ENCODE data around the gene CXXC5.

The CXXC5 gene

DNA sequence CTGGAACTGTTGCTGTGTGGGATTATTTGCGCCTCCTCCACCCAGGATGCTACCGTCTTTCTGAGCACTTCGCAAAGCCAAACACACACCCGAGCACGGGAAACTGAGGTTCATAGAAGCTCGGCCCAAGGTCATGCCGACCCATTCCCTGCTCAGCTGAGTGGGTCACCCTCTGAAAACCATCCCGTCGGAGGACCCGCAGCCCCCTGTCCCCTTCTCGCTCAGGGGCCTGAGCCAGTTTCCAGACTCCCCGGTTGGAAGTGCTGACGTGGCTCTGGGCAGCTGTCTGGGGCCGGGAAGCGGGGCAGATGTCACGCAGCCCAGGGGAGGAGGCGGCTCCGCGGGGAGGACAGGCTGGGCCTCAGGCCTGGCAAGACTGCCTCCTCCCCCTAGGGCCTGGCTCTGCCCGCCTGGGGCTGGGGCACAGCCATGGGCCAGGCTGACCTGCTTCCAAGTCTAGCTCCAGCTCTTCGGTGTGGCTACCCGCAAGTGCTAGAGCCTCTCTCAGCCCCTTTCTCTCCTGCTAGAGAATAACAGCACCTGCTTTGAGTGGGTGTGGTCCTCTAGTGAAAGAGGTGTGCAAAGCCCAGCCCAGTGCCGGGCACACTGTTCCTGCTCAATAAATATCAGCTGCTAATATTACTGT lies 9.9 kb upstream of the CXXC5 start:
- DNase-seq (ENCODE audit: low read depth): no peak

DNA sequence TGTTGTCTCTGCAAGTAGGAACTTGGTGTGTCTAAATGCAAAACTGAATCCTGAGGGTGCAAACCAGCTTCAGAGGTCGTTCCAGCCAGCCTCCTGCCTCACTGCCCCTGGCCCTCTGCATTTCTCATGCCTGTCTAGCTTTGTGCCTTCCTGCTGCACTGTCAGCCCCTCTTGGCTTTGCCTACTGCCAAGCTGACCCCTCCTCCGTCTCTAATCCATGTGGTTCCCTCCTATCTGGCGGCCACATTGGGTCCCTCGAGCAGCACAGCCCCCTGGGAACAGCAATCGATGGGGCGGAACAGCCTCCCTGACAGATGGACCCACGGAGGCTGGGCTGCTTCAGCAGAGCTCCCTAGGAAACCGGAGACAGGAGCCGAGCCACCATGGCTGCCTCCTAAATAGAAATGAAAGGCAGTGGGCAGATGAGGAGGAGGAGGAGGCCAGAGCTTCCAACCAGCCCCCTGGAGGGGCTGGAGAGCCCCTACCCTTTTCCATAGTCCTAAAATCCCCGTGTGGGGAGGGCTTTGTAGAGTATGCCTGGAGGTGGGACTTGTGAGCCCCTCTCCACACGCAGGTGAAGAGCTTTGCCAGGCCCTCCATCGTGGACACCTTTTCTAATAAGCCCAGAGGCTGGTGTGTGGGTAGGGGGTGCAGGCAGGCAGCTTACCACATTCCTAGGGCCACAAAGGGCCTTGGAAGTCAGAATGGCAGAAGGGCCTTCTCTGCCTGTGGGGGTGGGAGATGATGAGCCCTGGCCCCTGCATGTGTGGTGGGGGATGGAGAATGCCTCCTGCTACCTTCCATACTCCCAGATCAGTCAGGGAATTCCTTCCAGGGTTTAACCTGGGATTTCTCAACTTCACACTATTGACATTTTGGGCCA lies 9.2 kb upstream of the CXXC5 start:
- DNase-seq (ENCODE audit: low read depth): no peak

DNA sequence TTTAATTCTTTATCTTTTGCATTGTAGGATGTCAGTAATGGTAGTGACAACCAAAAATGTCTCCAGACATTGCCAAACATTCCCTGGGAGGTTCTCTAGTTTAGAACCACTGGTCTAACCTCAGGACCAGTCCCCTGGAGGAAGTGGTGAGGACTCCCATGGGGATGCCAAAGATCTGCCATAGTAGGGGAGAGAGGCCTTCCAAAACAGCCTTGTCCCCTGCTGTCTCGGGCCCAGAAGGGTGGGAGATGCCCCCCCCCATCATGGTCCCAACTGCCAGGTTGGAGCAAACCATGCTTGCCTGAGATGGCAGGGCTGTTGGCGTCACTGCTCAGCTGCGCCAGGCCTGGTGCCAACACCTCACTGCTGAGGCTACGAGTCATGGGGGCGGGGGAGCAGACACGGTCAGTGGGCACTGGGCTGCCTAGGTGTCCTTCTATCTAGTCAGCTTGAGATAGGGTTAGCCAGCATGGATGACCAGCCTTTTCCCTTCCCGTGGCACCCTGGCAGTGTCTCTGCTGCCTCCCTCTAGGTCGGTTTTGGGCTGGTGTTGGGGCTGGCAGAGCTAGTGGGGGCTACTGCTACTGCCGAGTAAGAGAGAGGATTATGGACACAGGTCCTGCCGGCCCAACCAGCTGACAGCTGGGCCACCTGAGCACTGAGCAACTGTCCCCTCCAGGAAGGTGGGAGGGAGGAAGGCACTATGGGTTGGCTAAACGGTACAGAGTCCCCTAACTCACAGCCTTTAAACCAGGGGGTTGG lies 8.3 kb upstream of the CXXC5 start:
- no peak for DNase-seq (ENCODE audit: low read depth)

DNA sequence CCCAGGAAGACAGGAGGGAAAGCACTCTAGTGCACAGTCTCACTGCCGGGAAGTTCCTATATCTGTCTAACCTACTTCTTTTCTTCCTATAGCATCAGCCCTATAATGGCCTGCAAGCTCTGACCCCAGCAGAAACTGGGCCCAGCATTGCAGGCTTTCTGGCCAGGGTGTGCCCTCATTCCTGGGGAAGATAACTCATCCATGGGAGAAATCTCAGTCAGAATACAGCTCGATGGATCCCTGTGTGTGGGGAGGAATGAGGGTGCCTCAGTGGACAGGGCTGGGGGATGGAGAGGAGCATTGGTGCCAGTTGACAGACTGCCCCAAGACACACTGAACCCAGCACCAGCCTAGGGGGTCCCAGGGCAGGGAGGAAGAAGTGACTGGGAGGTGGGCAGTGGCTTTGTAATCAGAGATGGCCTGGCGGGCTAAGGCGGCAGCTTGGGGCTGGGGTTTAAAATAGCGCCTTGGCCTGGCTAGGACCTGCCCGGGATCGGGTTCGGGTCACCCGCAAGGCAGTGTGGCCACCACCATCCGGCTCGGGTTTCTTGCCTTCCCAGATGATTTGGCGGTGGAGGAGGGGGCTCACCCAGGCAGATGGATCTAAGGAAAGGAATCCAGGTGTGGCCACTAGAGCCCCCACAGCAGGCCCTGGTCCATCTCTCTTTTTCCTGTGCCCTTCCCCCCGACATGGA lies 7.6 kb upstream of the CXXC5 start:
- no peak for DNase-seq (ENCODE audit: low read depth)

DNA sequence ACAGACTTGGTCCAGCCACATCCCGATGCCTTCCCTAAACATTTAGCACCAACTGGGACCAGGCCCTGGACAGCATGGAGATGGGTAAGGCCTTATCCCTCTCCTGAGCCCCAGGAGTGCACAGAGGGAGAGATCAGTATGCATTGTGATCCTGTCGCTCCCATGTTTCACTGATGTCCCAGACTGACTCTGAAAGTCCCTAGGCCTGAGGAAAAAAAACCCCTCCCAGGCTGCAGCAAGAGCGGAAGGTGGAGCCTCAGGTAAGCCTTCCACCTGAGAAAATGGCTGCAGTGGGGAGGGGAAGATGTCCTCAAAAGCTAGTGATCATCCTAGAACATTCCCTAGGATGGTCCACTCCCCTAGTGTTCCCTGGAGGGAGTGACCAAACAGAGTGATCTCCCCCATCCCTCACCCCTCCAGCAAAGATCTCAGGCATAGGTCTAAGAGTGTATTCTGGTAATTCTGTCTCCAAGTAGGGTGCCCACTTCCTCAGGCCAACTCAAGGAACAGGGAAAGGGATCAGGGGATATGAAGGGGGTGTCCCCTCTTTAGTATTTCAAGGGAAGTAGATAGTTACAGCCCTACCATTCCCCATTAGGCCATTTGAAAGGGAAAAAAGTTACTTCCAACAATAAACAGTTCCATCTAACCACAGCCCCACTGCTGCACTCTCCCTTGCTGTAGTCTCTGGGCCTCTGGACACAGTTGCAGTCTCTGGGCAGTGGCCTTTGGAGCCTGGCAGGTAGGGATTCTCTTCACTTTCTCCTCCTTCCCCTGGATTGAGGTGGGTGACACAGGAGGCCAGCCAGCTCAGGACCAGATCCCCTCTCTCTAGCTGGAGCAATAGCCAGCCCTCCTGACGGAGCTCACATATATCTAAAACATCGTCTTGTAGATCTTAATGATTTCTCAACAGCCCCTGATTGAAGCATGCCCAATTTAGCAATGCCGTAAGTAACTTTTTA lies 6.8 kb upstream of the CXXC5 start:
- DNase-seq (ENCODE audit: low read depth): no peak

DNA sequence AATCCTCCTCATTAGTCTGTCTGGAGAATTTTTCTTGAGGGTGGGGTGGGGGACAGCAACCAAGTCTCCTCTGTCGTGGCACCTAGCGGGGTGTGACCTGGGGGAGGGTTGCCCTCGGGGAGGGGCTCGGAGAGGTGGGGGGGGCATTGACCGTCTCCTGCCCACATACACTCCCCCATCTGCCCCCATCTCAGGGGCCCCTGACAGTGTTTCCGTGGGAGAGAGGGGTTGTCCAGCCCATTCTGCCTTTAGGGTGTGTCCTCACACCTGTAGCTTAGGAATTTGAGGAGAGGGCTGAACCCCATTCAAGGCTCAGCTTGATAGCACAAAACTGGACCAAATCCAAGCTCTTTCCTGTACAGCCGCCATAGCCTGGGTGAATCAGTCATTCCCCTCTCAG lies 5.9 kb upstream of the CXXC5 start:
- DNase-seq (ENCODE audit: low read depth): no peak

DNA sequence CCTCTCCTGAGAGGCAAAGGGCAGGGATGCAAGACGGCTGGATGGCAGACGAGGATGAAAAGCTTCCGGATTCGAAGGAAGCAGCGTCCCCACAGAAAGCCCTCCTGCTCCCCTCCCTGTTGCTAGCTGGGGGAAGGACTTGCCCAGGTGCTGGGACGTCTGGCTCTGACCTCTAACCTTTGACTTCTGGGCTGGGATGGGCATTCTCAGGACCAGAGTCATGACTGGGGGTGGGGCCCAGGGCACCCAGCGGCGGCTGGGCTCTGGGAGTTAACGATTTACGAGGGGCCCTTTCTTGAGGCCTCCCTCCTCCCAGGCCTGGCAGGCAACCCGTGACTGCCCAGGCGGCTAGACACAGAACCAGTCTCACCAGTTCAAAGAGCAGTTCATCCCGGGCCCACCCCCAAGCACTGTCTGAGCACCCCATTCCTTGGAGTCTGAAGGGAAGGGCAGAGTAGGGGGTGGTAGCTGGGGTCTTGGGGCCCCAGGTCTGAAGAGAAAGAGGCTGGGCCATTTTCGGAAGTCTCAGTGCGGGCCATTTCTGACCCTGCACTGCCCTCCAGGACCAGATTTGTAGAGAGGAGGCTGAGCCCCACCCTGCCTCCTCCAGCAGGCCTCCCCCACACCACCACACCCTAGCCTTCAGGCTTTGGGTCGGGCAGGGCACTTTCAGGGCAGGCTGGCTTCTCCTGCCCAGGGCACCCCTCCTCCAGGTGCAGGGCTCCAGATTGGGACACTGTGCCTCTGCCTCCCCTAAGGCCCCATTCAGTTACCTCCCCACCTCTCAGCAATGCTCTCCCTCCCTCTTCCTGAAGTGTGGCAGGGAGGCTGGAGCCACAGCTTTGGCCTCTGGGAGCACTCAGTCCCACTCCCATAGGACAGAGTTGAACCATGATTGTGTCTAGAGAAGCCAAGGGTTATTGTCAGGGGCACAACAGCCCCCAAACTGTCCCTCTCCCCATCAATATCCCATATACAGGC lies 5.0 kb upstream of the CXXC5 start:
- no peak for DNase-seq (ENCODE audit: low read depth)

DNA sequence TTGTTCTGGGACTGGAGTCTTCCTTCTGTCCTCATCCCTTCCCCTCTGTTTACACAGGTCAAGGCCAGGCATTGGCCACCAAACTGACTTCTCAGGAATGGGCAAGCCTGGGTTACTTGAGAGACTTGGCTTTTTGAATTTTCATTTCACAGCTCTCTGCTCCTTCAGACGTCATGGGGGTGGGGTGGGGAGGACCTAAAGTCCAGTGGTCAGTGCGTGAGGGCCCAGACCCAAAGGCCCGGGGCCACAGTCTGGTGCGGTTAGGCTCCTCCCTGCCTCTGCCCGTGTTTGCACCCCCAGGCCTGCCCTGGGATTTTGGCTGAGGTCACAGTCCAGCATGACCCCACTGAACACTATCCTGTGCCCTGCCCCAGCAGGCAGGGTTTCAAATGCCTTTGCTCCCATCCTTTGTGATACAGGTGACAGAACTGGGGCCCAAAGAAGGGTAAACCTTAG lies 4.1 kb upstream of the CXXC5 start:
- no peak for DNase-seq (ENCODE audit: low read depth)

DNA sequence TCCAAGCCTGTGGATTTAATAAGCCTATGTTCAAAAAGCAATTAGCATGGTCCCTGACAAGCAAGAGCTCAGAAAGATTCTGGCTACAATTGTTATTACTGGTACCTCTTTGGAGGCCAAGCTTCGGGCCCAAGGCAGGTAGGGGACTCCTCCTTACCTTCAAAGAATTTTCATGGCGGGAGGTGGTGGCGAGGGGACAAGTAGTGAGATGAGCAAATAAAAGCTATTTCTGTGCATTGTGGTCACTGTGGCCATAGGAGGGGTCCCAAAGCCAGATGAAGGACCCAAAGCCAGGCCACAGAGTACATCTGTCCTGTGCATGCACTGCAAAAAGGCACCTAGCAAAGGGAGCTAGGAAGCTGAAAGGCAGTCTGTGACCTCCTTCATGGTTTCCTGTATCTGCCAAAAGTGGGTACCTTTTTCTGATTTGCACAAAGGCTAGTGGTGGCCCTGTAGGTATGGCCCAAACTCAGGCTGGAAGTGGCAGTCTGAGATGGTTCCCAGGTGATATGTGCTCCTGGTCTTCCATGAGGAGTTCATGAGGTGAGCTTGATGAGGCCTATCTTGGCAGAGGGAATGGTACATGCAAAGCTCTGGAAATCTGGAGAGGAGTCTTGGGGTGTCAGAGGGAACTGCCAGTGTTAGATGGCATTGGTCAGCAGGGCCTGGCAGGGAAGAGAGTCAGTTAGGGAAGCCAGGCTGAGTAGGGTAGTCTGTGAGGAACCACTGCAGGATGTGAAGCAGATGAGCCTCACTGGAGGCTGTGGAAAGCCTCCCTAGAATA lies 3.3 kb upstream of the CXXC5 start:
- no peak for DNase-seq (ENCODE audit: low read depth)

DNA sequence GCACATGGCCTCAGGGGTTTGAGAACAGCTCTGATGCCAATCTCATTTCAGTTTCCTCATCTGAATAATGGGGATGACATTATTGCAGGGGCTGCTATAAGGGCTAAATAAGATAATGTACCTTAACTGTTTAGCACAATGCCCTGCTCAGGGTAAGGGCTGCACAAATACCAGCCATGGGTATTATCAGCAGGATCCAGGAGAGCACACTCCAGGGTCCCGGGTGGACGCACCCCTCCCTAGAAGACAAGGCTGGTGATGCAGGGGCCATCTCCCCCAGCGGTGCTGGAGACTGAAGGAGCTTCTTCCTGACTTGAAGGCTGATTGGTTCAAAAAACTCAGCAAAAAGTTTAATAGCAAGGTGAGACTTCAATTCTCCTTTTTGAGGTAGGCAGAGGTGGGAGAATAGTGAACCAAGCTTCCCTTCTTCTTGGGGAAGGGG lies 2.7 kb upstream of the CXXC5 start:
- no peak for DNase-seq (ENCODE audit: low read depth)

DNA sequence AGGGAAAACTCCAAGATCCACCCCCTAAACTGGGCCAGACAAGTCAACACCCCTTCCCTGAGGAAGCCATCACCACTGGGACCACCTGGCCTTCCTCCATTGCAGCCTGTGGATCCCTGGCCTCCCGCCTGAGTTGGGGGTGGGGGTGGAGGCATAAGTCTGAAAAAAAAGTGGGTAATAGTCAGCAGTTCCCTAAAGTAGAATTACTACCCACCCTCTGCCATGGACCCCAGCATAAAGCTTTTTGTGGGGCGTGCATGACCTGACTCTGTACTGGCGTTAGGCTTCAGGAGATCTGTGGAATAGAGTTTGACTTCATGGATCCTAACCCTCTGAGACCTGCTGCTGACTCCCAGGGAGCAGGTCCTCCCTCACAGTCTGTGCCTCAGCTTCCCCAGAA lies 2.0 kb upstream of the CXXC5 start:
- no peak for DNase-seq (ENCODE audit: low read depth)

DNA sequence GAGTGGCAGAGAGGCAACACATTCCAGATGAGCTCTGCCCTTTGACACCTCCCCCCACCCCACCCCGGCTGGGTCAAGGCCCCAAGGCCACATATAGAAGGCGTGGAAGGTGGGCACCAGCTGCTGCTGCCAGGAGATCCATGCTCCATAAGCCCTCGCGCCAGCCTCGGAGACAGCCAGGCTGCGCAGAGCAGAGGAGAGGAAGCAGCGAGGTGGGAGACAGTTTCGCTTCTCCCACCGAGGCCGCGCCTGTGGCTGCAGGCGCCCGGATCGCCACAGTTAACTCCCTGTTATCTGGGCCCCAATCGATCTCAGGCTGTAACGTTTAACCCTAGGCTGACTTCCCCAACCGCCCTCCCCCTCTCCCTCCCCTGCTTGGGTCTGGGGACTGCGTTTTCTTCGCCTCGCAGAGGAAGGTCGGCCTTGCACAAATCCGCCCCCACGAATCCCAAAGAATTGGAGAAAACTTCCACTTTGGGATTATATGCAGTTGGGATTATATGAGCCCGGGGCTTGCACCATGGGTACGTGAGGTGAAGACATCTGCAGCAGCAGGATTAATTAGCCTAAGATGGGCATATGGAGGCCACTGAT lies 1.1 kb upstream of the CXXC5 start:
- DNase-seq (ENCODE audit: low read depth): no peak

DNA sequence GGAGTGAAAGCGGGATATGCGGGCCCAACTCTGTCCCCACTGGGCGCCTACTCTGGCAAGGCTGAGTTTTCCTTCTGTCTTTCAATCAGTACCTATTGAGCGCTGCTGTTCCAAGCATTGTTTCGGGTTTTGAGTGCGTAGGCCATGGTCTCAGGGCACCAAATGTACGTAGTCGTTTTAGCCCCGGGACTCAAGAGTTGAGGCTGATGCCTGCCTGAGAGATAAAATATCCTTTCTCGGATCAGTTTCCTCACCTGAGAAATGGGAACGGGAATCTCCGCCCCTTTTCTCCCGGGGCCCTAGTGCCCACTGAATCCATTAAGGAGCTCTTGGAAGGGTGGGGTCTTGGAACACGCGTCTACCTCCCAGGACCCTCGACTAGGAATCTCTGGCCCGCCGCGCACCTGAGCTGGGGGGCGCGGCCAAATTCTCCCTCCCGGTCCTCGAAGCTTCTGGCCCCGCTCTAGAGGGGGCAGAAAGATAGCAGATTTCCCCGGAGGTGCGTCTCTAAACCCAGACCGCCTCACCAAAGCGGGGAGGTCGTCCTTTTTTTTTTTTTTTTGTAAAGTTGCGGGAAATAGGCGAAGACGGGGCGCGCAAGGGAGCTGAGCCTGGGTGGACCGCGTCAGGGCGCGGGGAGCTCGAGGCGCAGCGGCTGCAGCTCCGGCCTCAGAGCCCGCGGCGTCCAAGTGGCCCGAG lies 494 bp upstream of the CXXC5 start:
- no peak for DNase-seq (ENCODE audit: low read depth)

DNA sequence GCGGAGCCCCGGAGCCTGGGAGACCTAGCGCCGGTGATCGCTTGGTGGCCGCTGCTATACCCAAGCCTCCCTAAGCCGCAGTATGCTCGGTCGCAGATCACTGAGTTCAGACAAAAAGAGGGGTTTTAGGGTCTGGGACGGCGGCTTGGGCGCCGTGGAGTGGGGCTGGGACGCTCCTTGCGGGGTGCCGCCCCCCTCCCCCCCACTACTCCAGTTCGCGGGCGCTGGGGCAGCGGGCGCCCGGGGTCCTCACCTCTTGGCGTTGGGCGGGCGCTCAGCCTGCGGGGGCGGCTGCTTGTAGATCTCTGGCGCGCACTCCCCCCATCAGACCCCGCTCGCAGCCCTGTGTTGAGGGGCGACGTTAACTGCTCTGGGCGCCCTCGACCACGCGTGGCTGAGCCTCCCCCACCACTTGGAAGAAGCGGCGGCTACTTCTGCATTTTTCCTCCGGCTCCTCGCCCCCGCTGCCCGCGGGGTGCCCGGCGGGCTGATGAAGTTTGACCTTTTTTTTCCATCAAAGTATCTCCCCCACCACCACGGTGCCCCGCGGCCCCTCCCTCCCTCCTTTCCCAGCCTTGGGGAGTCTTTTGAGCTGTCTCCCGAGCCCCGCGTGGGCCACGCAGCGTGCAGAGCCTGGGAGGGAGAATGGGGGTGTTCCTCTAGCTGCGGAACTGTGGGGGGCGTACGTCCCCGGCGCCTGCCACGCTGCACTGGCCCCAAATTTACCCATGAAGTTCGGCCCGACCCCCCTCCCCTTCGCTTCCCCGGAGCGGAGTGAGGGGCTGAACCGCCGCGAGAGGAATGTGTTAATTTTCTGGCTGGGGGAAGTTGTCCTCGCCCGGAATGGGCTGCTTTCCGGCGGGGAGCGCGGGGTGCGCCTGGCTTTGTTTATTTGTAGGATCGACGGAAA lies 1.2 kb downstream of the CXXC5 start:
- DNase-seq (ENCODE audit: low read depth): no peak

DNA sequence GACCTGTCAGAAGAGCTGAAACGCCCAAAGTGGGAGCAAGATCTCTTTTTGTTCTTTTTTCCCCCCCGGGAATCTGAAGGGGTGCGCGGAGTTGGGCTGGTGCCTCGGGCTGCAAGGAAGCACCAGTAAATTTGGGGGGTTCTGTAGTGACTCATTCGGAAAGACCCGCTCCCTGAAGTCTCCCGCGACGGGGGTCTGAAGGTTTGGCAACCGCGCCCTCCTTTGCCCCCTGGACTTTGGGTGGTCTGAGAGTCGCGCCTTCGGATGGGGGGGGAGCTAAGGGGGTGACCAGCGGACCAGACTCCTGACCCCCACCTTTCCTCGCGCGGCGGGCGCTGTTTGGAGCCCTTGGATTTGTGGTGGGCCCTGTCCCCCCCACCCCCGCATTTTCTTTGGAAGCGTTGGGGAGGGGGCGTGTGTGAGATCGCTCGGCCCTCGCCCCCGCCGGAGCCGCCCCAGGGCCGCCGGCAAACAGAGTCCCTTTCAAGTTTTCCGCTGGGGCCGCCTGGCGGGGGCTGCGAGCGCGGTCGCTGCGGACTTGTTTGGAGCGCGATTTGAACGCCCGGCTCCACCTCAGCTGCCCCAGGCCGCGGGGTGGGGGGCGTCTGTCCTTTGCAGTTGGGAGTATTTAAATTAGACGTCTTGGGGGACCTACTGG lies 2.0 kb downstream of the CXXC5 start:
- no peak for DNase-seq (ENCODE audit: low read depth)

DNA sequence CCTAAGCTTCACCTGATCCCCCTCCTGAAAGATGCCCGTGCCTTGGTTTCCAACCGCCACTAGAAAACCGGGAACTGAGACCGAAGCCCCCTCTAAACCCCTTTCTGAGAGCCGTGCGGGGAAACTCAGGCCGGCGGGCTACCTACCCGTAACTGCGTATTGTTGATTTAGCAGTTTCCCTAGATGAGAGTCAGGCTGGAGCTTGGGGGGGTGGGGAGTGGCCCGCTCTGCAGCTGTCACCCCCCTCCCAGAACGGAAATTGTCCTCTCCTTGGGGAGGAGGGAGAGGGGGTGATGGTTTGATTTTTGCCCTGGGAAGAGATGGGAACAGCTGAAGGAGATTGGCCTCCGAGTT lies 2.5 kb downstream of the CXXC5 start:
- no peak for DNase-seq (ENCODE audit: low read depth)
